HT-29 (cell line): ENCODE results near the gene SLC25A21. TPM values are rescaled to one million over a fixed set of nuclear protein-coding genes. Genes with fewer than 3 reads are reported as not detected.
A peak's percentile ranks its signal among the peaks of the same experiment; 100 is the strongest.
"Not testable (repeated sequence)": the region's sequence is repeated elsewhere in the genome, so short reads cannot be mapped to it uniquely, and the experiment has no call there.

ENCODE experiments used
- DNase-seq: peaks from one replicate; pipeline ENCODE4 v3.0.0-alpha.2; 2015; ENCODE audit warnings: low spot score
- total RNA-seq: library from RNA; depleted of rRNA; stranded (reverse); fragments of >200 nt; shearing (Covaris generic); gene quantifications from 2 replicates; pipeline ENCODE4 v1.2.3, GENCODE V29; 2014; rRNA removed

SLC25A21 gene
- total RNA-seq, result not detected in 2 replicates

GRCh38 chr14:37172024-37172869 lies at the start of gene SLC25A21:
Gene SLC25A21 (minus strand): TSS chr14:37172606.
- no peak for DNase-seq

GRCh38 chr14:37221073-37221472 lies 48.7 kb upstream of the SLC25A21 start:
- no peak for DNase-seq

- no peak for DNase-seq
Measured at GRCh38 chr14:37215345-37215744, 42.9 kb upstream of the SLC25A21 start.

- no peak for DNase-seq
Measured at GRCh38 chr14:37213016-37213415, 40.6 kb upstream of the SLC25A21 start.

- DNase-seq, result no peak
Measured at GRCh38 chr14:37210448-37210847, 38.0 kb upstream of the SLC25A21 start.

- not testable (repeated sequence) for DNase-seq
Measured at GRCh38 chr14:37209617-37210016, 37.2 kb upstream of the SLC25A21 start.

GRCh38 chr14:37205623-37206605 lies 33.5 kb upstream of the SLC25A21 start:
- DNase-seq, result not testable (repeated sequence)

- DNase-seq, result no peak
Measured at GRCh38 chr14:37203423-37203822, 31.0 kb upstream of the SLC25A21 start.

GRCh38 chr14:37202812-37203211 lies 30.4 kb upstream of the SLC25A21 start:
- DNase-seq, result no peak

GRCh38 chr14:37202265-37202664 lies 29.9 kb upstream of the SLC25A21 start:
- DNase-seq, result no peak

- no peak for DNase-seq
Measured at GRCh38 chr14:37201724-37202123, 29.3 kb upstream of the SLC25A21 start.

GRCh38 chr14:37198907-37199306 lies 26.5 kb upstream of the SLC25A21 start:
- no peak for DNase-seq

- no peak for DNase-seq
Measured at GRCh38 chr14:37198273-37198598, 25.8 kb upstream of the SLC25A21 start.

- peak; percentile 48 for DNase-seq
Measured at GRCh38 chr14:37197421-37198272, 25.2 kb upstream of the SLC25A21 start, which contains the start of gene MIPOL1. Gene MIPOL1 (plus strand): TSS chr14:37197937. CDS start chr14:37247889, 49,952 bp downstream.

- no peak for DNase-seq
Measured at GRCh38 chr14:37196604-37197420, 24.4 kb upstream of the SLC25A21 start.

- DNase-seq, result no peak
Measured at GRCh38 chr14:37195327-37195726, 22.9 kb upstream of the SLC25A21 start.

GRCh38 chr14:37194698-37195097 lies 22.3 kb upstream of the SLC25A21 start:
- DNase-seq, result no peak

GRCh38 chr14:37189733-37190132 lies 17.3 kb upstream of the SLC25A21 start:
- not testable (repeated sequence) for DNase-seq

GRCh38 chr14:37187840-37188577 lies 15.6 kb upstream of the SLC25A21 start:
- DNase-seq, result not testable (repeated sequence)

GRCh38 chr14:37187294-37187693 lies 14.9 kb upstream of the SLC25A21 start:
- DNase-seq, result no peak
